HG02981 (cell line): Measurements from ENCODE around the gene CERS6.
"Not testable (repeated sequence)": the region's sequence is repeated elsewhere in the genome, so short reads cannot be mapped to it uniquely, and the experiment has no call there.

ENCODE experiments used
- ATAC-seq: cut with Tn5 transposase; IDR thresholded peaks from one replicate; pipeline ENCODE4 v1.9.1; 2021; ENCODE audit warnings: mild to moderate bottlenecking, moderate library complexity; ENCODE audit not compliant: unreplicated experiment

Gene CERS6

GRCh38 chr2:168753765-168754329 is 297.8 kb downstream of the CERS6 start:
- ATAC-seq, result no peak

GRCh38 chr2:168757223-168757622 is 301.2 kb downstream of the CERS6 start:
- no peak for ATAC-seq

- ATAC-seq, result peak; percentile 74
Measured at GRCh38 chr2:168758970-168759820, 303.1 kb downstream of the CERS6 start.

GRCh38 chr2:168765401-168765800 is 309.3 kb downstream of the CERS6 start:
- ATAC-seq, result no peak

GRCh38 chr2:168766600-168766999 is 310.5 kb downstream of the CERS6 start:
- ATAC-seq, result no peak

- ATAC-seq, result no peak
Measured at GRCh38 chr2:168767258-168767657, 311.2 kb downstream of the CERS6 start.

- ATAC-seq, result not testable (repeated sequence)
Measured at GRCh38 chr2:168768357-168768756, 312.3 kb downstream of the CERS6 start.

GRCh38 chr2:168770796-168771195 is 314.7 kb downstream of the CERS6 start:
- no peak for ATAC-seq

- ATAC-seq, result no peak
Measured at GRCh38 chr2:168772704-168773103, 316.6 kb downstream of the CERS6 start.

GRCh38 chr2:168773128-168773527 is 317.1 kb downstream of the CERS6 start:
- ATAC-seq, result no peak

- ATAC-seq, result peak; percentile 62
Measured at GRCh38 chr2:168773719-168774521, 317.8 kb downstream of the CERS6 start.

GRCh38 chr2:168775837-168776236 is 319.8 kb downstream of the CERS6 start:
- no peak for ATAC-seq

GRCh38 chr2:168780669-168781071 is 324.6 kb downstream of the CERS6 start:
- ATAC-seq, result no peak

GRCh38 chr2:168781191-168781817 is 325.2 kb downstream of the CERS6 start:
- no peak for ATAC-seq

- ATAC-seq, result no peak
Measured at GRCh38 chr2:168782271-168782670, 326.2 kb downstream of the CERS6 start.

- ATAC-seq, result no peak
Measured at GRCh38 chr2:168784993-168785392, 328.9 kb downstream of the CERS6 start.

- ATAC-seq, result no peak
Measured at GRCh38 chr2:168787098-168787781, 331.2 kb downstream of the CERS6 start.

- no peak for ATAC-seq
Measured at GRCh38 chr2:168787782-168788376, 331.8 kb downstream of the CERS6 start.

- ATAC-seq, result no peak
Measured at GRCh38 chr2:168789776-168790175, 333.7 kb downstream of the CERS6 start.

- no peak for ATAC-seq
Measured at GRCh38 chr2:168790226-168790902, 334.3 kb downstream of the CERS6 start.
